OCI-LY3 (cell line): ENCODE results near the gene FHL2.

ENCODE experiments used
- EZH2phosphoT487 ChIP-seq: fragments of 200-600 bp; shearing (Covaris generic); IDR thresholded peaks from 2 replicates; pipeline ENCODE4 v1.6.1; 2018; ENCODE audit warnings: antibody characterized with exemption, mixed run types, low read depth
- TF ChIP-seq, protein P1 (sequence below): fragments of 200-600, 300-600 bp; sonication (generic); IDR thresholded peaks from 2 replicates; pipeline ENCODE4 v1.5.1; 2014; ENCODE audit warnings: antibody characterized with exemption, low read length, low read depth

DNA sequence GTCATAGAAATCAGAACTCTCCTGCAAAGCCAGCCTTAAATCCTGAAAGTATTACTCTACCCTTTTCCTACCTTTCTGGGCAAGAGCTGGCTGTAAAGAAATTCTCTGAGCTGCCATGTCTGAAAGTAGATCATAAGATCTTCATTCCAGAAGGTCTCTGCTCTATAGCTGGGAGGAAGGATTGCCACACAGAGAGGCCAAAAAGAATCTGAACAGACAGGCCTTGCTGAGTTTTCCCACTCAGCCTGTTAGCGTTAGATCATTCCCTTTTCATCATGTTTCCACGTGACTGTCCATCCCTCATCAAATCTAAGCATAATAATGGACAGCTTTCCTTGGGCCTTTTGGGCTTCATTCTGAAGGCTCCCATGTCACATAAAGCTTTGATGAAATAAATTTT lies 43.2 kb upstream of the FHL2 start:
- TF ChIP-seq, protein P1, sequence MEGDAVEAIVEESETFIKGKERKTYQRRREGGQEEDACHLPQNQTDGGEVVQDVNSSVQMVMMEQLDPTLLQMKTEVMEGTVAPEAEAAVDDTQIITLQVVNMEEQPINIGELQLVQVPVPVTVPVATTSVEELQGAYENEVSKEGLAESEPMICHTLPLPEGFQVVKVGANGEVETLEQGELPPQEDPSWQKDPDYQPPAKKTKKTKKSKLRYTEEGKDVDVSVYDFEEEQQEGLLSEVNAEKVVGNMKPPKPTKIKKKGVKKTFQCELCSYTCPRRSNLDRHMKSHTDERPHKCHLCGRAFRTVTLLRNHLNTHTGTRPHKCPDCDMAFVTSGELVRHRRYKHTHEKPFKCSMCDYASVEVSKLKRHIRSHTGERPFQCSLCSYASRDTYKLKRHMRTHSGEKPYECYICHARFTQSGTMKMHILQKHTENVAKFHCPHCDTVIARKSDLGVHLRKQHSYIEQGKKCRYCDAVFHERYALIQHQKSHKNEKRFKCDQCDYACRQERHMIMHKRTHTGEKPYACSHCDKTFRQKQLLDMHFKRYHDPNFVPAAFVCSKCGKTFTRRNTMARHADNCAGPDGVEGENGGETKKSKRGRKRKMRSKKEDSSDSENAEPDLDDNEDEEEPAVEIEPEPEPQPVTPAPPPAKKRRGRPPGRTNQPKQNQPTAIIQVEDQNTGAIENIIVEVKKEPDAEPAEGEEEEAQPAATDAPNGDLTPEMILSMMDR = no peak
- TF ChIP-seq EZH2phosphoT487 = no peak
